CD4-positive, alpha-beta T cell treated with Interleukin-21 for 1 hour (primary cell): ENCODE data around the gene CYP1B1.
"Not testable (repeated sequence)": the region's sequence is repeated elsewhere in the genome, so short reads cannot be mapped to it uniquely, and the experiment has no call there.

Source experiments
- DNase-seq: peaks from one replicate; pipeline ENCODE4 v3.0.0-alpha.2; 2020

CYP1B1 gene

GRCh38 chr2:38098421-38099098, 22.6 kb upstream of the CYP1B1 start:
- DNase-seq = no peak

GRCh38 chr2:38097988-38098385, 22.0 kb upstream of the CYP1B1 start:
- DNase-seq = no peak

- no peak for DNase-seq
These were observed 21.5 kb upstream of the CYP1B1 start for GRCh38 chr2:38097258-38097987.

GRCh38 chr2:38095996-38096861, 20.3 kb upstream of the CYP1B1 start:
- DNase-seq = no peak

GRCh38 chr2:38095079-38095995, 19.4 kb upstream of the CYP1B1 start:
- no peak for DNase-seq

GRCh38 chr2:38093527-38094165, 17.7 kb upstream of the CYP1B1 start:
- DNase-seq = no peak

- no peak for DNase-seq
These were observed 16.4 kb upstream of the CYP1B1 start for GRCh38 chr2:38092196-38092902.

- no peak for DNase-seq
These were observed 15.8 kb upstream of the CYP1B1 start for GRCh38 chr2:38091760-38092159.

GRCh38 chr2:38090928-38091327, 15.0 kb upstream of the CYP1B1 start:
- no peak for DNase-seq

GRCh38 chr2:38090212-38090611, 14.3 kb upstream of the CYP1B1 start:
- DNase-seq = not testable (repeated sequence)

- not testable (repeated sequence) for DNase-seq
These were observed 10.2 kb upstream of the CYP1B1 start for GRCh38 chr2:38085998-38086698.

- not testable (repeated sequence) for DNase-seq
These were observed 8.6 kb upstream of the CYP1B1 start for GRCh38 chr2:38084556-38084955.

- not testable (repeated sequence) for DNase-seq
These were observed 6.8 kb upstream of the CYP1B1 start for GRCh38 chr2:38082727-38083126.

GRCh38 chr2:38080346-38080745, 4.4 kb upstream of the CYP1B1 start:
- DNase-seq = no peak

- DNase-seq = no peak
These were observed 3.4 kb upstream of the CYP1B1 start for GRCh38 chr2:38079116-38080052.

GRCh38 chr2:38077431-38077769, 1.4 kb upstream of the CYP1B1 start:
- DNase-seq = no peak

- DNase-seq = no peak
These were observed 919 bp upstream of the CYP1B1 start for GRCh38 chr2:38076710-38077430.

- DNase-seq = no peak
These were observed 280 bp upstream of the CYP1B1 start for GRCh38 chr2:38076152-38076709.
